A549 (cell line): ENCODE results near the gene SNCAIP. TPM values are rescaled to one million over a fixed set of nuclear protein-coding genes. Genes with fewer than 3 reads are reported as not detected.

Experiments
- ATAC-seq, 2 experiments: fragments of 200-7000 bp in 1 of 2; fragments of >200 bp in 1 of 2; cut with Nextera tagmentation in 1 of 2; cut with Tn5 transposase in 1 of 2; 3 replicates each; pipeline versions ENCODE4 v1.8.0 to v1.9.1; 2018 to 2020; ENCODE audit warnings: mild to moderate bottlenecking in 1 of 2, moderate library complexity in 1 of 2
- CTCF ChIA-PET: fragments of 300-600 bp; sonication (Branson Sonifier 250); formaldehyde crosslinking; extraction: SDS; loops from one replicate; lab custom pipeline; 2021; ENCODE audit warnings: antibody characterized with exemption, inconsistent platforms; lab: Yijun Ruan, JAX
- POLR2A ChIA-PET: fragments of 350-600 bp; formaldehyde crosslinking; extraction: SDS; loops from one replicate; lab custom pipeline; 2021; ENCODE audit warnings: antibody characterized with exemption, inconsistent platforms; lab: Yijun Ruan, JAX
- DNase-seq, 2 experiments: peaks; one replicate each; pipeline versions ENCODE4 v3.0.0 to v3.0.0-alpha.2; 2011 to 2016; ENCODE audit warnings: low read depth in 1 of 2, low spot score in 1 of 2
- FAIRE-seq: peaks from 2 replicates; lab custom pipeline; 2011; peaks lifted over from hg19 to GRCh38; lab: Jason Lieb, UNC
- H3K27ac ChIP-seq, 2 experiments: fragments of >200 bp; sonication (Bioruptor Twin); formaldehyde crosslinking; 3 replicates each; pipeline ENCODE4 v1.5.1; 2016 to 2017
- H3K4me1 ChIP-seq: fragments of >200 bp; sonication (Bioruptor Twin); formaldehyde crosslinking; 3 replicates; pipeline ENCODE4 v1.6.1; 2016
- H3K4me2 ChIP-seq: fragments of >200 bp; sonication (Bioruptor Twin); formaldehyde crosslinking; 3 replicates; pipeline ENCODE4 v1.6.1; 2016
- H3K4me3 ChIP-seq: fragments of >200 bp; sonication (Bioruptor Twin); formaldehyde crosslinking; 3 replicates; pipeline ENCODE4 v1.5.1; 2016
- H3K9me3 ChIP-seq: fragments of >200 bp; sonication (Bioruptor Twin); formaldehyde crosslinking; 3 replicates; pipeline ENCODE4 v1.6.1; 2016
- BHLHE40 ChIP-seq: IDR thresholded peaks from 2 replicates; pipeline ENCODE4 v1.6.1; 2012; ENCODE audit warnings: low read depth, low read length, inconsistent platforms
- CBX2 ChIP-seq: fragments of 200-600 bp; sonication (generic); IDR thresholded peaks from 2 replicates; pipeline ENCODE4 v1.6.1; 2016; ENCODE audit warnings: low read depth, mild to moderate bottlenecking, borderline replicate concordance
- CEBPB ChIP-seq, 2 experiments: fragments of >200 bp in 1 of 2; sonication (Bioruptor Twin) in 1 of 2; formaldehyde crosslinking in 1 of 2; IDR thresholded peaks; 2 replicates each; pipeline ENCODE4 v1.6.1; 2012 to 2016
- CHD2 ChIP-seq: fragments of 150-350 bp; IDR thresholded peaks from 2 replicates; pipeline ENCODE4 v1.6.1; 2014; ENCODE audit warnings: low read length; ENCODE audit not compliant: partially characterized antibody
- CHD4 ChIP-seq: fragments of 200-600 bp; sonication (generic); IDR thresholded peaks from 2 replicates; pipeline ENCODE4 v1.6.1; 2016; ENCODE audit warnings: antibody characterized with exemption, mild to moderate bottlenecking, borderline replicate concordance
- GATA3 ChIP-seq: IDR thresholded peaks from 2 replicates; pipeline ENCODE4 v1.6.1; 2012; ENCODE audit warnings: borderline replicate concordance
- HDAC2 ChIP-seq: fragments of 200-600 bp; sonication (generic); IDR thresholded peaks from 2 replicates; pipeline ENCODE4 v1.6.1; 2016
- HEYL ChIP-seq: fragments of 250-450 bp; sonication (Bioruptor Pico); IDR thresholded peaks from 2 replicates; pipeline ENCODE4 v1.8.0; 2021; ENCODE audit warnings: mild to moderate bottlenecking, moderate library complexity
- HMGXB4 ChIP-seq: fragments of 250-450 bp; sonication (Bioruptor Pico); IDR thresholded peaks from 2 replicates; pipeline ENCODE4 v1.5.0; 2021; ENCODE audit warnings: mild to moderate bottlenecking, moderate library complexity, borderline replicate concordance
- HOXB13 ChIP-seq: fragments of 250-450 bp; sonication (Bioruptor Pico); IDR thresholded peaks from 2 replicates; pipeline ENCODE4 v1.5.0; 2020; ENCODE audit warnings: low read depth, mild to moderate bottlenecking, moderate library complexity
- HOXB5 ChIP-seq: fragments of 250-450 bp; sonication (Bioruptor Pico); IDR thresholded peaks from 2 replicates; pipeline ENCODE4 v1.5.0; 2020; ENCODE audit warnings: mild to moderate bottlenecking, moderate library complexity
- JUNB ChIP-seq: fragments of >200 bp; sonication (Bioruptor Twin); formaldehyde crosslinking; IDR thresholded peaks from 2 replicates; pipeline ENCODE4 v1.6.1; 2016
- MAX ChIP-seq: IDR thresholded peaks from 2 replicates; pipeline ENCODE4 v1.6.1; 2012
- MYC ChIP-seq: IDR thresholded peaks from 2 replicates; pipeline ENCODE4 v1.6.1; 2012; ENCODE audit warnings: mild to moderate bottlenecking, inconsistent platforms, low read length, improper control_type of control experiment, borderline replicate concordance
- NR3C1 ChIP-seq: fragments of >200 bp; sonication (Bioruptor Twin); formaldehyde crosslinking; IDR thresholded peaks from 3 replicates; pipeline ENCODE4 v1.6.1; 2017
- PHF8 ChIP-seq: fragments of 200-600 bp; sonication (generic); IDR thresholded peaks from 2 replicates; pipeline ENCODE4 v1.6.1; 2016; ENCODE audit warnings: low read depth, mild to moderate bottlenecking, antibody characterized with exemption, moderate library complexity, borderline replicate concordance
- POLR2A ChIP-seq: IDR thresholded peaks from 2 replicates; pipeline ENCODE4 v1.6.1; 2012; ENCODE audit warnings: mild to moderate bottlenecking, low read length
- RARB ChIP-seq: fragments of 250-450 bp; sonication (Bioruptor Pico); IDR thresholded peaks from 2 replicates; pipeline ENCODE4 v1.8.0; 2021; ENCODE audit warnings: mild to moderate bottlenecking, moderate library complexity
- RNF2 ChIP-seq: fragments of 200-600 bp; sonication (generic); IDR thresholded peaks from 2 replicates; pipeline ENCODE4 v1.6.1; 2016; ENCODE audit warnings: low read depth, mild to moderate bottlenecking, antibody characterized with exemption, moderate library complexity, borderline replicate concordance
- TP53 ChIP-seq: fragments of 250-450 bp; sonication (Bioruptor Pico); IDR thresholded peaks from 2 replicates; pipeline ENCODE4 v1.5.0; 2021; ENCODE audit warnings: mild to moderate bottlenecking, moderate library complexity
- ZC3H11A ChIP-seq: fragments of 450-650 bp; IDR thresholded peaks from 2 replicates; pipeline ENCODE4 v1.6.1; 2014; ENCODE audit warnings: antibody characterized with exemption, mild to moderate bottlenecking
- ZNF302 ChIP-seq: fragments of 250-450 bp; sonication (Bioruptor Pico); IDR thresholded peaks from 2 replicates; pipeline ENCODE4 v1.9.0; 2021; ENCODE audit warnings: inconsistent platforms, mild to moderate bottlenecking, moderate library complexity
- ZSCAN20 ChIP-seq: fragments of 250-450 bp; sonication (Bioruptor Pico); IDR thresholded peaks from 2 replicates; pipeline ENCODE4 v1.8.0; 2022; ENCODE audit warnings: mild to moderate bottlenecking, moderate library complexity
- WGBS: methylation state at CpG from one replicate; pipeline ENCODE4 v1.1.6; 2017; ENCODE audit errors: missing lambda C conversion rate; 5-methylcytosine and 5-hydroxymethylcytosine counted together
- polyA plus RNA-seq, 4 experiments: library from polyadenylated mRNA; depleted of rRNA in 3 of 4; stranded (reverse); fragments of >200 nt; fragmentation: RNase III in 1 of 4; extraction: RNeasy Plus Mini Kit Qiagen cat#74134 plus additional on column Dnase treatment in 1 of 4; gene quantifications; 2 replicates in 3 of 4; 3 replicates in 1 of 4; pipeline ENCODE4 v1.2.3, GENCODE V29; 2011 to 2017
- TF ChIP-seq, protein P1 (sequence below): fragments of 150-350 bp; IDR thresholded peaks from 2 replicates; pipeline ENCODE4 v1.6.1; 2014; ENCODE audit warnings: low read depth, mild to moderate bottlenecking, low read length
- TF ChIP-seq, protein P2 (sequence below): fragments of >200 bp; sonication (Bioruptor Twin); formaldehyde crosslinking; IDR thresholded peaks from 3 replicates; pipeline ENCODE4 v1.6.1; 2016

Gene SNCAIP
- polyA plus RNA-seq, 2 of the 4 experiments (the other 2 are of a cell fraction): 0.03 to 0.04 TPM

DNA sequence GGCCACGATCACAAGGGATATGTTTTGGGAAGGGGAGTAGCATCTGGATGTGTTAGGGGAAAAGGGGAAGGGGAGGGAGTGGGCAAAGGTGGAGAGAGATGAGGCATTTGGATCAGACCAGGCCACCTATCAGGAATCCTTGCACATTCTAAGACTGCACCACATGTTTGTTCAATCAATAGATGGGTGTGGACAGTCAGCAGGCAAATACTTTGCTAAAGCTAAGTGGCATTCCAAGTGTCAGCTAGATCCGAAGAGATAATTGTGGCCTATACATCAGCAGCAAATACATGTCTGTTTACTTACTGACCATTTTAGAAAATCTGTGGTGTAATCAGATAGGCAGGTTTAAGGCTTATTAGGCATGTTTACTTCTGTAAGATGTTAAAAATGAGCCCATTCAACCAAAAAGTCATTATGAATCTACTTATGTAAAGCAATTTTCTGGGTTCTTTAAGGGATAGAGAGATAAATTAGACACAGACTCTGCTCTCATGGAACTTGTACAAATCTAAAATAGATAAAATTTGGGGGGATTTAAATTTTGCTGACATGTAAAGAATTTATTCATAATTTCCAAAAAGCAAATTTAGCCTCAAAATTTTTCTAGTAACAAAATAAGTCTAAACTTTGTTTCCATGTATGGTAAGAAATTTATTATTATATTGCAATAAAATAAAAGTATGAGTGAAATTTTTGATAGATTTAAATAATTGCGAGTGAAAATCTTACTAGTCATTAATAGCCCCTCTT, 107.3 kb downstream of the SNCAIP start:
- TF ChIP-seq HDAC2 (no peak), HMGXB4 (CRISPR knock-in tag) (no peak), MAX (no peak), HEYL (CRISPR knock-in tag) (no peak), CHD2 (no peak), CBX2 (no peak), POLR2A (no peak), GATA3 (no peak), TP53 (no peak), CEBPB (IDR thresholded peaks at IDR 0.05) (no peak), CHD4 (no peak), JUNB (no peak)
- TF ChIP-seq, protein P1, sequence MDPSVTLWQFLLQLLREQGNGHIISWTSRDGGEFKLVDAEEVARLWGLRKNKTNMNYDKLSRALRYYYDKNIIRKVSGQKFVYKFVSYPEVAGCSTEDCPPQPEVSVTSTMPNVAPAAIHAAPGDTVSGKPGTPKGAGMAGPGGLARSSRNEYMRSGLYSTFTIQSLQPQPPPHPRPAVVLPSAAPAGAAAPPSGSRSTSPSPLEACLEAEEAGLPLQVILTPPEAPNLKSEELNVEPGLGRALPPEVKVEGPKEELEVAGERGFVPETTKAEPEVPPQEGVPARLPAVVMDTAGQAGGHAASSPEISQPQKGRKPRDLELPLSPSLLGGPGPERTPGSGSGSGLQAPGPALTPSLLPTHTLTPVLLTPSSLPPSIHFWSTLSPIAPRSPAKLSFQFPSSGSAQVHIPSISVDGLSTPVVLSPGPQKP: no peak
- TF ChIP-seq, protein P2, sequence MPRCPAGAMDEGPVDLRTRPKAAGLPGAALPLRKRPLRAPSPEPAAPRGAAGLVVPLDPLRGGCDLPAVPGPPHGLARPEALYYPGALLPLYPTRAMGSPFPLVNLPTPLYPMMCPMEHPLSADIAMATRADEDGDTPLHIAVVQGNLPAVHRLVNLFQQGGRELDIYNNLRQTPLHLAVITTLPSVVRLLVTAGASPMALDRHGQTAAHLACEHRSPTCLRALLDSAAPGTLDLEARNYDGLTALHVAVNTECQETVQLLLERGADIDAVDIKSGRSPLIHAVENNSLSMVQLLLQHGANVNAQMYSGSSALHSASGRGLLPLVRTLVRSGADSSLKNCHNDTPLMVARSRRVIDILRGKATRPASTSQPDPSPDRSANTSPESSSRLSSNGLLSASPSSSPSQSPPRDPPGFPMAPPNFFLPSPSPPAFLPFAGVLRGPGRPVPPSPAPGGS: no peak
- H3K27ac ChIP-seq: no peak overlapping the region
- H3K4me2 ChIP-seq: no peak overlapping the region
- ATAC-seq: no peak
- CTCF ChIA-PET: no interaction called here
- POLR2A ChIA-PET: no interaction called here
- no peak for DNase-seq
- no peak overlapping the region for H3K4me3 ChIP-seq
- WGBS: 37% methylated on average over 3 of the region's 3 CpGs
- no peaks in the 10 kb centered on the region for H3K9me3 ChIP-seq
- no peak for FAIRE-seq
- no peaks in the 10 kb centered on the region for H3K4me1 ChIP-seq

- ATAC-seq (no peak), DNase-seq (no peak), FAIRE-seq (no peak)
- POLR2A ChIA-PET: no interaction called here
- H3K9me3 ChIP-seq: no peaks in the 10 kb centered on the region
- WGBS: 30% methylated on average over 6 of the region's 6 CpGs
- TF ChIP-seq ZC3H11A: no peak
- no peak for TF ChIP-seq GATA3
- TF ChIP-seq RARB (CRISPR knock-in tag): no peak
- TF ChIP-seq HOXB13 (CRISPR knock-in tag): no peak
- TF ChIP-seq RNF2: no peak
- TF ChIP-seq CBX2: no peak
- TF ChIP-seq PHF8: no peak
- no peak for TF ChIP-seq MYC
- TF ChIP-seq ZSCAN20: no peak
- TF ChIP-seq, protein P2: no peak
- no peak for TF ChIP-seq HOXB5 (CRISPR knock-in tag)
- no peak for TF ChIP-seq NR3C1
- no peak for TF ChIP-seq ZNF302
- TF ChIP-seq HDAC2: no peak
- no peak for TF ChIP-seq CHD4
- no peak for TF ChIP-seq BHLHE40
- TF ChIP-seq, protein P1: no peak
- H3K4me3 ChIP-seq: no peak overlapping the region
- no peak overlapping the region for H3K4me2 ChIP-seq
- H3K4me1 ChIP-seq: no peaks in the 10 kb centered on the region
- H3K27ac ChIP-seq: no peak overlapping the region
- CTCF ChIA-PET: no interaction called here
Observed at GRCh38 chr5:122420091-122420490, 108.1 kb downstream of the SNCAIP start.
